ENCODE data around the gene VANGL1. TPM values are rescaled to one million over a fixed set of nuclear protein-coding genes. Genes with fewer than 3 reads are reported as not detected.

The VANGL1 gene
- total RNA-seq, 1 experiment from 2014 or later: 22.7 TPM

DNA sequence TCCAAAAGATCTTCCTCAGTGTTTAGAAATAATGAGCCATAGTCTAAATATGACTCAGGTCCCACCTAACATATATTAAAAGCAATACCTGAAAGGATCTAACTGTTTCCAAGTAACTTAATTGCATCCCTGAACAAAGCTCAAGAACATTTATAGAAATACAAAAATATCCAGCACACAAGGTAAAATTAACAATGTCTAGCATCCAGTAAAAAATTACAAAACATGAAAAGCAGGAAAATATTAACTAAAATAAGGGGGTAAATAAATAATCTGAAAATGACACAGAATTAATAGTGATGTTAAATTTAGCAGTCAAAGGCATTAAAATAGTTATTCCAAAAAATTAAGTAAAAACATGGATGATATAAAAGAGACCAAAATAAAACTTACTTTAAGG is 21.3 kb upstream of the VANGL1 start:
- in situ Hi-C loops (cut with HindIII; ENCODE audit: low pct_unique_long_range_greater_than_20kb, low sequenced_read_pairs) (no loop called here), intact Hi-C loops (cut with micrococcal nuclease; ENCODE audit: unreplicated experiment) (no loop called here)
- ChIA-PET CTCF (no interaction called here), POLR2A (no interaction called here)
- Histone ChIP-seq H3K27ac (ENCODE audit: low read length) (no peak overlapping the region), H3K36me3 (ENCODE audit: control insufficient read depth, insufficient read depth, low read length) (no peaks in the 10 kb centered on the region), H3K4me3 (ENCODE audit: low read depth in 2 of 2, low read length in 2 of 2) (no peak overlapping the region), H3K4me1 (ENCODE audit: control insufficient read depth, insufficient read depth, low read length) (no peaks in the 10 kb centered on the region), H3K27me3 (ENCODE audit: control insufficient read depth, insufficient read depth, low read length) (no peaks in the 10 kb centered on the region), H3K9me3 (ENCODE audit: control insufficient read depth, insufficient read depth, low read depth, low read length) (no peaks in the 10 kb centered on the region)
- no peak for DNase-seq (ENCODE audit: low read depth, low spot score)
- no TSS peak for BruUV-seq (replicated peaks)
- TF ChIP-seq SIN3A (IDR thresholded peaks at IDR 0.05; ENCODE audit: borderline replicate concordance, insufficient read depth, low read depth, low read length): no peak
- TF ChIP-seq REST (IDR thresholded peaks at IDR 0.05; ENCODE audit: insufficient read depth in 1 of 2, low read depth in 2 of 2, low read length in 1 of 2): no peak
- TF ChIP-seq, protein P1, sequence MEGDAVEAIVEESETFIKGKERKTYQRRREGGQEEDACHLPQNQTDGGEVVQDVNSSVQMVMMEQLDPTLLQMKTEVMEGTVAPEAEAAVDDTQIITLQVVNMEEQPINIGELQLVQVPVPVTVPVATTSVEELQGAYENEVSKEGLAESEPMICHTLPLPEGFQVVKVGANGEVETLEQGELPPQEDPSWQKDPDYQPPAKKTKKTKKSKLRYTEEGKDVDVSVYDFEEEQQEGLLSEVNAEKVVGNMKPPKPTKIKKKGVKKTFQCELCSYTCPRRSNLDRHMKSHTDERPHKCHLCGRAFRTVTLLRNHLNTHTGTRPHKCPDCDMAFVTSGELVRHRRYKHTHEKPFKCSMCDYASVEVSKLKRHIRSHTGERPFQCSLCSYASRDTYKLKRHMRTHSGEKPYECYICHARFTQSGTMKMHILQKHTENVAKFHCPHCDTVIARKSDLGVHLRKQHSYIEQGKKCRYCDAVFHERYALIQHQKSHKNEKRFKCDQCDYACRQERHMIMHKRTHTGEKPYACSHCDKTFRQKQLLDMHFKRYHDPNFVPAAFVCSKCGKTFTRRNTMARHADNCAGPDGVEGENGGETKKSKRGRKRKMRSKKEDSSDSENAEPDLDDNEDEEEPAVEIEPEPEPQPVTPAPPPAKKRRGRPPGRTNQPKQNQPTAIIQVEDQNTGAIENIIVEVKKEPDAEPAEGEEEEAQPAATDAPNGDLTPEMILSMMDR (IDR thresholded peaks at IDR 0.05): no peak
- no peak for TF ChIP-seq POLR2AphosphoS5 (IDR thresholded peaks at IDR 0.05; ENCODE audit: low read depth, low read length)
- TF ChIP-seq TCF7L2 (IDR thresholded peaks at IDR 0.05; ENCODE audit: low read depth, low read length): no peak
- ATAC-seq: no peak

- Histone ChIP-seq H3K4me3 (ENCODE audit: low read depth in 2 of 2, low read length in 2 of 2) (no peak overlapping the region), H3K4me1 (ENCODE audit: control insufficient read depth, insufficient read depth, low read length) (no peaks in the 10 kb centered on the region), H3K36me3 (ENCODE audit: control insufficient read depth, insufficient read depth, low read length) (no peaks in the 10 kb centered on the region), H3K27ac (ENCODE audit: low read length) (no peak overlapping the region), H3K9me3 (ENCODE audit: control insufficient read depth, insufficient read depth, low read depth, low read length) (no peaks in the 10 kb centered on the region), H3K27me3 (ENCODE audit: control insufficient read depth, insufficient read depth, low read length) (no peaks in the 10 kb centered on the region)
- CTCF ChIA-PET: no interaction called here
- intact Hi-C loops (cut with micrococcal nuclease; ENCODE audit: unreplicated experiment) (no loop called here), in situ Hi-C loops (cut with HindIII; ENCODE audit: low pct_unique_long_range_greater_than_20kb, low sequenced_read_pairs) (no loop called here)
- BruUV-seq (replicated peaks): no TSS peak
- TF ChIP-seq POLR2AphosphoS5 (IDR thresholded peaks at IDR 0.05; ENCODE audit: low read depth, low read length): no peak
- TF ChIP-seq, protein P1 (IDR thresholded peaks at IDR 0.05): no peak
- no peak for TF ChIP-seq SIN3A (IDR thresholded peaks at IDR 0.05; ENCODE audit: borderline replicate concordance, insufficient read depth, low read depth, low read length)
- TF ChIP-seq TCF7L2 (IDR thresholded peaks at IDR 0.05; ENCODE audit: low read depth, low read length): no peak
- TF ChIP-seq REST (IDR thresholded peaks at IDR 0.05; ENCODE audit: insufficient read depth in 1 of 2, low read depth in 2 of 2, low read length in 1 of 2): no peak
- no peak for ATAC-seq
- no peak for DNase-seq (ENCODE audit: low read depth, low spot score)
- POLR2A ChIA-PET: no interaction called here
These were observed 20.8 kb upstream of the VANGL1 start for GRCh38 chr1:115620950-115621349.
